Thyroid gland (tissue), 4 donors: Measurements from ENCODE around the gene LBHD1. TPM values are rescaled to one million over a fixed set of nuclear protein-coding genes. Genes with fewer than 3 reads are reported as not detected.

Source experiments
- DNase-seq, 2 donors: peaks; one replicate each; pipeline ENCODE4 v3.0.0-alpha.2; 2019
- H3K27ac ChIP-seq, 3 donors: fragments of 200-600 bp; sonication (generic); 1 replicate in 2 of 3; 2 replicates in 1 of 3; pipeline ENCODE4 v1.5.1; 2016 to 2019; ENCODE audit warnings: mild to moderate bottlenecking in 1 of 3, moderate library complexity in 1 of 3
- H3K27me3 ChIP-seq: fragments of 200-600 bp; sonication (generic); one replicate; pipeline ENCODE4 v1.5.1; 2019
- H3K36me3 ChIP-seq, 2 donors: fragments of 200-600 bp; sonication (generic); one replicate each; pipeline ENCODE4 v1.5.1; 2016 to 2019
- H3K4me1 ChIP-seq, 2 donors: fragments of 200-600 bp; sonication (generic); one replicate each; pipeline ENCODE4 v1.5.1; 2017 to 2019
- H3K4me3 ChIP-seq, 3 donors: fragments of 200-600 bp; sonication (generic); replicated peaks in 1 of 3; 1 replicate in 2 of 3; 2 replicates in 1 of 3; pipeline ENCODE4 v1.5.1; 2016; ENCODE audit warnings: mild to moderate bottlenecking in 1 of 3
- H3K9me3 ChIP-seq: fragments of 200-600 bp; sonication (generic); one replicate; pipeline ENCODE4 v1.5.1; 2017
- CTCF ChIP-seq, 6 experiments: fragments of 200-600 bp in 3 of 6; fragments of 450-650 bp in 3 of 6; sonication (generic) in 3 of 6; IDR thresholded peaks; one replicate each; pipeline ENCODE4 v1.5.1; 2016 to 2019; ENCODE audit warnings: antibody characterized with exemption in 6 of 6, mild to moderate bottlenecking in 2 of 6, inconsistent platforms in 1 of 6, moderate library complexity in 1 of 6
- POLR2A ChIP-seq, 2 donors: fragments of 450-650 bp; IDR thresholded peaks; one replicate each; pipeline ENCODE4 v1.6.1; 2017; ENCODE audit warnings: antibody characterized with exemption in 2 of 2, mild to moderate bottlenecking in 2 of 2, moderate library complexity in 1 of 2
- WGBS, 2 donors: methylation state at CpG; one replicate each; pipeline ENCODE4 v1.1.5; 2017; 5-methylcytosine and 5-hydroxymethylcytosine counted together
- intact Hi-C: fragments of 100-400 bp; cut with DNase I; formaldehyde crosslinking; loops from one replicate; pipeline ENCODE4 v1.15.1; 2023
- total RNA-seq, 4 donors: library from RNA; depleted of rRNA; stranded (reverse); fragments of >200 nt; gene quantifications; one replicate each; pipeline ENCODE4 v1.2.3, GENCODE V29; 2016

Gene LBHD1
- total RNA-seq, 4 donors from 2014 or later = 5.8 to 15.5 (median 9.3) TPM

- H3K27ac ChIP-seq = no peak overlapping the region
- TF ChIP-seq CTCF (IDR thresholded peaks at IDR 0.05) (no peak), POLR2A (IDR thresholded peaks at IDR 0.05) (no peak)
- no peak overlapping the region for H3K4me3 ChIP-seq
- peaks cover under 1 to 18% of the 10 kb centered on the region in 2 donors for H3K36me3 ChIP-seq
- intact Hi-C loops = no loop called here
- DNase-seq = no peak
- H3K9me3 ChIP-seq = no peaks in the 10 kb centered on the region
- peaks cover 19 to 22% of the 10 kb centered on the region in 2 donors for H3K4me1 ChIP-seq
- 91 to 95% methylated on average over 18 to 19 of the region's 24 CpGs for WGBS, 2 donors
- no peaks in the 10 kb centered on the region for H3K27me3 ChIP-seq
Measured at GRCh38 chr11:62648185-62648966, 23.7 kb downstream of the LBHD1 start.

- no peak overlapping the region for H3K4me3 ChIP-seq
- H3K27me3 ChIP-seq = no peaks in the 10 kb centered on the region
- TF ChIP-seq POLR2A (IDR thresholded peaks at IDR 0.05) = no peak
- TF ChIP-seq CTCF (IDR thresholded peaks at IDR 0.05) = no peak
- no peaks in the 10 kb centered on the region for H3K9me3 ChIP-seq
- intact Hi-C loops = no loop called here
- H3K27ac ChIP-seq = no peak overlapping the region
- 72 to 92% methylated on average over 2 of the region's 6 CpGs for WGBS, 2 donors
- peaks cover 8 to 22% of the 10 kb centered on the region in 2 donors for H3K36me3 ChIP-seq
- DNase-seq = no peak
- peaks cover 18 to 22% of the 10 kb centered on the region in 2 donors for H3K4me1 ChIP-seq
Measured at GRCh38 chr11:62647609-62648005, 24.5 kb downstream of the LBHD1 start.

- no peak overlapping the region for H3K27ac ChIP-seq
- no peaks in the 10 kb centered on the region for H3K27me3 ChIP-seq
- peaks cover 13 to 16% of the 10 kb centered on the region in 2 donors for H3K4me1 ChIP-seq
- 42 to 46% methylated on average over 16 to 18 of the region's 32 CpGs for WGBS, 2 donors
- peak overlapping the region in 1 of 3 donors; percentile 84 for H3K4me3 ChIP-seq
- DNase-seq = no peak
- H3K9me3 ChIP-seq = no peaks in the 10 kb centered on the region
- intact Hi-C loops = no loop called here
- TF ChIP-seq POLR2A (IDR thresholded peaks at IDR 0.05) = no peak
- H3K36me3 ChIP-seq = peaks cover 9 to 25% of the 10 kb centered on the region in 2 donors
Measured at GRCh38 chr11:62646825-62647608, 25.1 kb downstream of the LBHD1 start.

- H3K36me3 ChIP-seq = peaks cover 9 to 25% of the 10 kb centered on the region in 2 donors
Measured at GRCh38 chr11:62645946-62646824, 25.9 kb downstream of the LBHD1 start, which contains the start of gene GANAB. TSS of gene GANAB (minus strand) at chr11:62646613. CDS start at chr11:62646599, 14 bp downstream.

More at GRCh38 chr11:62645946-62646824, 25.9 kb downstream of the LBHD1 start, which contains the start of gene GANAB:
- Histone ChIP-seq H3K27ac (peak within 1 kb of the TSS; percentile 64 to 88 (median 87)), H3K4me3 (peak within 1 kb of the TSS; percentile 64 to 99 (median 84)), H3K4me1 (peaks cover 11 to 13% of the 10 kb centered on the region in 2 donors), H3K27me3 (no peaks in the 10 kb centered on the region), H3K9me3 (no peaks in the 10 kb centered on the region)
- TF ChIP-seq CTCF (IDR thresholded peaks at IDR 0.05) (peak in 1 of 6 experiments; percentile 14), POLR2A (IDR thresholded peaks at IDR 0.05) (peak in 1 of 2 donors; percentile 79)
- peak; percentile 100 for DNase-seq
- 0% methylated on average over 37 to 42 of the region's 73 CpGs for WGBS, 2 donors
- intact Hi-C loops = no loop called here
